A673 (cell line): ENCODE results near the gene TRAPPC14. TPM values are rescaled to one million over a fixed set of nuclear protein-coding genes. Genes with fewer than 3 reads are reported as not detected.

Experiments used
- BruUV-seq: library from RNA; stranded (reverse); fragments of 400-500 nt; replicated peaks from 2 replicates; lab custom pipeline; 2021; lab: Mats Ljungman, UMichigan
- CTCF ChIA-PET: fragments of 300-600 bp; sonication (Branson Sonifier 250); formaldehyde crosslinking; loops from one replicate; lab custom pipeline; 2022; ENCODE audit warnings: antibody characterized with exemption; lab: Charles Lee
- POLR2A ChIA-PET: fragments of 300-600 bp; sonication (Branson Sonifier 250); formaldehyde crosslinking; loops from one replicate; lab custom pipeline; 2022; ENCODE audit warnings: antibody characterized with exemption; ENCODE audit not compliant: low non-redundant PET; lab: Charles Lee
- DNase-seq: peaks from one replicate; pipeline ENCODE4 v3.0.0-alpha.2; 2015; ENCODE audit warnings: low spot score
- H3K27ac ChIP-seq: fragments of 200-600 bp; sonication (generic); 2 replicates; pipeline ENCODE4 v1.5.1; 2016; ENCODE audit warnings: mixed run types, low read depth, mild to moderate bottlenecking, mixed read lengths, antibody characterized with exemption, low read length; ENCODE audit not compliant: poor library complexity, severe bottlenecking
- H3K27me3 ChIP-seq: fragments of 200-600 bp; sonication (generic); replicated peaks from 2 replicates; pipeline ENCODE4 v1.6.1; 2017; ENCODE audit warnings: mixed run types, low read depth, mild to moderate bottlenecking, mixed read lengths, antibody characterized with exemption, low read length; ENCODE audit not compliant: insufficient read depth, poor library complexity
- H3K36me3 ChIP-seq: fragments of 200-600 bp; sonication (generic); 2 replicates; pipeline ENCODE4 v1.6.1; 2016; ENCODE audit warnings: mixed run types, mild to moderate bottlenecking, mixed read lengths, antibody characterized with exemption, low read length; ENCODE audit not compliant: insufficient read depth, poor library complexity, severe bottlenecking
- H3K4me1 ChIP-seq: fragments of 200-600 bp; sonication (generic); 2 replicates; pipeline ENCODE4 v1.6.1; 2017; ENCODE audit warnings: mixed run types, mild to moderate bottlenecking, mixed read lengths, antibody characterized with exemption, low read length; ENCODE audit not compliant: insufficient read depth, poor library complexity, severe bottlenecking
- H3K4me3 ChIP-seq: fragments of 200-600 bp; sonication (generic); 2 replicates; pipeline ENCODE4 v1.5.1; 2016; ENCODE audit warnings: low read depth, mixed run types, mild to moderate bottlenecking, mixed read lengths, low read length; ENCODE audit not compliant: poor library complexity, severe bottlenecking
- H3K9me3 ChIP-seq: fragments of 200-600 bp; sonication (generic); 2 replicates; pipeline ENCODE4 v1.6.1; 2016; ENCODE audit warnings: mixed run types, low read depth, mild to moderate bottlenecking, mixed read lengths, antibody characterized with exemption, low read length; ENCODE audit not compliant: poor library complexity, severe bottlenecking
- CTCF ChIP-seq: fragments of 300-800, 200-600 bp; sonication (generic); conservative IDR thresholded peaks from 2 replicates; pipeline ENCODE4 v1.5.1; 2017; ENCODE audit warnings: low read depth, mild to moderate bottlenecking, antibody characterized with exemption, low read length, moderate library complexity, mixed read lengths
- EZH2 ChIP-seq: fragments of 200-600 bp; sonication (generic); IDR thresholded peaks from 2 replicates; pipeline ENCODE4 v1.6.1; 2017; ENCODE audit warnings: borderline replicate concordance, low read depth, mild to moderate bottlenecking, mixed read lengths, antibody characterized with exemption, low read length; ENCODE audit not compliant: poor library complexity, severe bottlenecking
- intact Hi-C: fragments of 100-400 bp; cut with micrococcal nuclease; formaldehyde crosslinking; loops from one replicate; pipeline ENCODE4 v1.10.0; 2022; ENCODE audit not compliant: unreplicated experiment
- total RNA-seq: library from RNA; stranded (reverse); gene quantifications from 2 replicates; pipeline ENCODE4 v1.2.3, GENCODE V29; 2021

Gene TRAPPC14
- total RNA-seq, 1 experiment from 2014 or later = 22.6 TPM

- no TSS peak for BruUV-seq
- CTCF ChIA-PET = no interaction called here
- DNase-seq = no peak
- POLR2A ChIA-PET = no interaction called here
- H3K27me3 ChIP-seq = no peaks in the 10 kb centered on the region
- no peaks in the 10 kb centered on the region for H3K9me3 ChIP-seq
- no peak overlapping the region for H3K27ac ChIP-seq
- TF ChIP-seq CTCF (no peak), EZH2 (no peak)
- peaks cover 25% of the 10 kb centered on the region for H3K36me3 ChIP-seq
- H3K4me1 ChIP-seq = peaks cover 20% of the 10 kb centered on the region
- peak overlapping the region; percentile 89 for H3K4me3 ChIP-seq
- intact Hi-C loops = no loop called here
Observed at GRCh38 chr7:100156331-100157068, 2.0 kb downstream of the TRAPPC14 start.

- no peak overlapping the region for H3K4me3 ChIP-seq
- intact Hi-C loops = no loop called here
- no peaks in the 10 kb centered on the region for H3K27me3 ChIP-seq
- DNase-seq = no peak
- no peaks in the 10 kb centered on the region for H3K9me3 ChIP-seq
- no TSS peak for BruUV-seq
- no peak for TF ChIP-seq EZH2
- TF ChIP-seq CTCF = no peak
- peaks cover 25% of the 10 kb centered on the region for H3K36me3 ChIP-seq
- H3K4me1 ChIP-seq = peaks cover 20% of the 10 kb centered on the region
- no peak overlapping the region for H3K27ac ChIP-seq
- POLR2A ChIA-PET = interaction anchor here (0.5 kb wide), 1 partner anchor 9 kb away, joined by 9 read pairs; no protein-coding TSS in a partner anchor
- CTCF ChIA-PET = no interaction called here
Observed at GRCh38 chr7:100155553-100156317, 2.8 kb downstream of the TRAPPC14 start.

- Histone ChIP-seq H3K27ac (no peak overlapping the region), H3K4me1 (peaks cover 23% of the 10 kb centered on the region), H3K4me3 (no peak overlapping the region), H3K36me3 (peaks cover 25% of the 10 kb centered on the region), H3K27me3 (no peaks in the 10 kb centered on the region), H3K9me3 (no peaks in the 10 kb centered on the region)
- TF ChIP-seq CTCF (no peak), EZH2 (no peak)
- no peak for DNase-seq
- intact Hi-C loops = no loop called here
- no TSS peak for BruUV-seq
- ChIA-PET CTCF (interaction anchor here (0.6 kb wide), 1 partner anchor 23 kb away, joined by 3 read pairs; no protein-coding TSS in a partner anchor), POLR2A (no interaction called here)
Observed at GRCh38 chr7:100154651-100155491, 3.7 kb downstream of the TRAPPC14 start.
